Kidney tubule cell (primary cell): Measurements from ENCODE around the gene TRNT1.
A peak's percentile ranks its signal among the peaks of the same experiment; 100 is the strongest.

Experiments used
- DNase-seq: peaks from one replicate; pipeline ENCODE4 v3.0.0-alpha.2; 2018; ENCODE audit warnings: low spot score

The TRNT1 gene

GRCh38 chr3:3178498-3179328 is 52.0 kb downstream of the TRNT1 start:
- DNase-seq, result no peak

GRCh38 chr3:3179407-3180094 is 52.8 kb downstream of the TRNT1 start, which contains the start of gene CRBN:
CRBN (minus strand) TSS chr3:3179691; CDS start chr3:3179687, 4 bp downstream.
- peak; percentile 86 for DNase-seq

GRCh38 chr3:3180456-3180855 is 53.7 kb downstream of the TRNT1 start:
- DNase-seq, result no peak

- DNase-seq, result no peak
Measured at GRCh38 chr3:3184876-3185275, 58.1 kb downstream of the TRNT1 start.

- no peak for DNase-seq
Measured at GRCh38 chr3:3189102-3189727, 62.5 kb downstream of the TRNT1 start.

GRCh38 chr3:3189961-3190360 is 63.2 kb downstream of the TRNT1 start:
- DNase-seq, result no peak

GRCh38 chr3:3191675-3192285 is 65.0 kb downstream of the TRNT1 start:
- DNase-seq, result no peak

- no peak for DNase-seq
Measured at GRCh38 chr3:3192286-3192675, 65.5 kb downstream of the TRNT1 start.

GRCh38 chr3:3194861-3195260 is 68.1 kb downstream of the TRNT1 start:
- no peak for DNase-seq

GRCh38 chr3:3196148-3196861 is 69.6 kb downstream of the TRNT1 start:
- DNase-seq, result peak; percentile 17
